Endothelial cell (in vitro differentiated cells): Measurements from ENCODE around the gene RNF5. TPM values are rescaled to one million over a fixed set of nuclear protein-coding genes. Genes with fewer than 3 reads are reported as not detected.
A peak's percentile ranks its signal among the peaks of the same experiment; 100 is the strongest.
"Not testable (repeated sequence)": the region's sequence is repeated elsewhere in the genome, so short reads cannot be mapped to it uniquely, and the experiment has no call there.

ENCODE experiments used
- DNase-seq: peaks from one replicate; pipeline ENCODE4 v3.0.0; 2021; ENCODE audit warnings: low spot score
- H3K27ac Mint-ChIP-seq: one replicate; pipeline ENCODE4 v1.8.0; 2021; ENCODE audit warnings: mixed read lengths, inconsistent platforms; ENCODE audit not compliant: unreplicated experiment
- H3K27me3 Mint-ChIP-seq: one replicate; pipeline ENCODE4 v1.8.0; 2021; ENCODE audit warnings: mild to moderate bottlenecking, moderate library complexity, mixed read lengths, inconsistent platforms; ENCODE audit not compliant: unreplicated experiment
- H3K36me3 Mint-ChIP-seq: one replicate; pipeline ENCODE4 v1.8.0; 2021; ENCODE audit warnings: mild to moderate bottlenecking, low read depth, mixed read lengths, inconsistent platforms; ENCODE audit not compliant: unreplicated experiment
- H3K4me1 Mint-ChIP-seq: one replicate; pipeline ENCODE4 v1.8.0; 2021; ENCODE audit warnings: mild to moderate bottlenecking, mixed read lengths, inconsistent platforms; ENCODE audit not compliant: unreplicated experiment
- H3K4me3 Mint-ChIP-seq: one replicate; pipeline ENCODE4 v1.8.0; 2021; ENCODE audit warnings: mild to moderate bottlenecking, mixed read lengths, inconsistent platforms; ENCODE audit not compliant: unreplicated experiment
- H3K9me3 Mint-ChIP-seq: one replicate; pipeline ENCODE4 v1.8.0; 2021; ENCODE audit warnings: mixed read lengths, inconsistent platforms; ENCODE audit not compliant: unreplicated experiment
- CTCF ChIP-seq: fragments of 200-600 bp; sonication (generic); IDR thresholded peaks from one replicate; pipeline ENCODE4 v1.5.0; 2021; ENCODE audit warnings: antibody characterized with exemption; ENCODE audit not compliant: unreplicated experiment
- total RNA-seq: library from RNA; stranded (reverse); fragmentation: NEBNext Ultra II Directional; extraction: Animal tissue kit (Norgen Biotek cat#: 25700); gene quantifications from one replicate; pipeline ENCODE4 v1.2.1, GENCODE V29; 2021; ENCODE audit not compliant: unreplicated experiment

Gene RNF5
- total RNA-seq, 1 donor from 2014 or later, result 44.4 TPM

- Mint-ChIP-seq H3K36me3 (peaks cover 17% of the 10 kb centered on the region), H3K4me1 (peaks cover 66% of the 10 kb centered on the region), H3K27me3 (peaks cover 19% of the 10 kb centered on the region), H3K4me3 (peak overlapping the region; percentile 59), H3K9me3 (no peaks in the 10 kb centered on the region), H3K27ac (peak overlapping the region; percentile 97)
- TF ChIP-seq CTCF, result no peak
- no peak for DNase-seq
Measured at GRCh38 chr6:32191696-32192607, 13.7 kb downstream of the RNF5 start.

- Mint-ChIP-seq H3K4me1 (peaks cover 63% of the 10 kb centered on the region), H3K36me3 (peaks cover 12% of the 10 kb centered on the region), H3K4me3 (peak within 1 kb of the TSS; percentile 65), H3K9me3 (no peaks in the 10 kb centered on the region), H3K27ac (peak within 1 kb of the TSS; percentile 97), H3K27me3 (peaks cover 16% of the 10 kb centered on the region)
- DNase-seq, result peak; percentile 52
- no peak for TF ChIP-seq CTCF
Measured at GRCh38 chr6:32192608-32193039, 14.4 kb downstream of the RNF5 start, which contains the start of gene GPSM3. Gene GPSM3 (minus strand): TSS chr6:32192643. CDS start chr6:32192513, 130 bp downstream.

- DNase-seq, H3K9me3 Mint-ChIP-seq: not testable (repeated sequence)
- H3K4me1 Mint-ChIP-seq, result peaks cover 61% of the 10 kb centered on the region
- H3K4me3 Mint-ChIP-seq, result peak overlapping the region; percentile 65
- H3K36me3 Mint-ChIP-seq, result peaks cover 11% of the 10 kb centered on the region
- H3K27me3 Mint-ChIP-seq, result peaks cover 16% of the 10 kb centered on the region
- peak overlapping the region; percentile 97 for H3K27ac Mint-ChIP-seq
Measured at GRCh38 chr6:32193096-32193495, 14.9 kb downstream of the RNF5 start.

GRCh38 chr6:32194388-32194787 is 16.2 kb downstream of the RNF5 start:
- peak overlapping the region; percentile 86 for H3K27ac Mint-ChIP-seq
- no peaks in the 10 kb centered on the region for H3K9me3 Mint-ChIP-seq
- H3K4me1 Mint-ChIP-seq, result peaks cover 56% of the 10 kb centered on the region
- peaks cover 11% of the 10 kb centered on the region for H3K27me3 Mint-ChIP-seq
- peak overlapping the region; percentile 78 for H3K4me3 Mint-ChIP-seq
- peaks cover 4% of the 10 kb centered on the region for H3K36me3 Mint-ChIP-seq
- no peak for TF ChIP-seq CTCF
- no peak for DNase-seq

- Mint-ChIP-seq H3K27ac (peak overlapping the region; percentile 86), H3K4me3 (peak overlapping the region; percentile 79), H3K36me3 (peaks cover 4% of the 10 kb centered on the region), H3K4me1 (peaks cover 56% of the 10 kb centered on the region), H3K9me3 (no peaks in the 10 kb centered on the region), H3K27me3 (peaks cover 11% of the 10 kb centered on the region)
- TF ChIP-seq CTCF, result no peak
- peak; percentile 31 for DNase-seq
Measured at GRCh38 chr6:32194825-32195651, 16.8 kb downstream of the RNF5 start.
